Fibroblast of the conjunctiva (primary cell): ENCODE measurements around the gene SUPT4H1.

Experiments
- DNase-seq: peaks from one replicate; pipeline ENCODE4 v3.0.0-alpha.2; 2010; ENCODE audit warnings: low read depth

Gene SUPT4H1

DNA sequence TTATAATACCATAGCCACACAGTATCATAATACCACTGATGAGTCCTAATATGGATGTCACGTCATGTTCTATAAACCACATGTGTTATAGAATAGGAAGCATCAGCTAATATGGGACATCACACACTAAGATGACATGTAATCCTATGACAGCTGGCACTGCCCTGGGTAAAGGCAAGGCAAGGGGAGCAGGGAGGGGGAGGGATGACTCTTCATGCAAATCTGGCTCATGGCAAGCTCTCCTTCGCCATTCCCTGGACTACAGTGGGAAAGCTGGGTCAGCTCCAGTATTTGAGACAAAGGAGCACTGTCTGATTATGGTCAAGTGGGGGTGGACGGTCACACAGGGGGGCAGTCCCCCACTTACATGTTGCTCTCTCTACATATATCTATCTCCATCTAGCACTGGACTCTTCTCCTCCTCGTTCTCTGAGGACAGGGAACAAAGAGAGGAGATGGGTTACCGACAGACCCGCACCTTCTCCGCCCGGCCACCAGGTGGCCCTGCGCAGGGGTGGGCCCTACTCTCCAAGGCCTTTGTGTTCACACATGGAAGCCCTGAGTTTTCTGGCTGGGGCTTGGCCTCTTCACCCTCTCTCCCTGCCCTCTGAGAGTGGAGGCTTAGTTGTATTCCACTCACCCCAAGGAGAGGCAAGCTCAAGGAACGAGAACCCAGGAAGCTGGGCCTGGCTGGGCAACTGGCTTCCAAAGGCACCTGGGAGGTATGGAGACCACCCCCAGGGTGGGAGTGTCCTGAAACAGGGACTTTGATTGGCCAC lies 47.8 kb downstream of the SUPT4H1 start:
- DNase-seq = no peak

DNA sequence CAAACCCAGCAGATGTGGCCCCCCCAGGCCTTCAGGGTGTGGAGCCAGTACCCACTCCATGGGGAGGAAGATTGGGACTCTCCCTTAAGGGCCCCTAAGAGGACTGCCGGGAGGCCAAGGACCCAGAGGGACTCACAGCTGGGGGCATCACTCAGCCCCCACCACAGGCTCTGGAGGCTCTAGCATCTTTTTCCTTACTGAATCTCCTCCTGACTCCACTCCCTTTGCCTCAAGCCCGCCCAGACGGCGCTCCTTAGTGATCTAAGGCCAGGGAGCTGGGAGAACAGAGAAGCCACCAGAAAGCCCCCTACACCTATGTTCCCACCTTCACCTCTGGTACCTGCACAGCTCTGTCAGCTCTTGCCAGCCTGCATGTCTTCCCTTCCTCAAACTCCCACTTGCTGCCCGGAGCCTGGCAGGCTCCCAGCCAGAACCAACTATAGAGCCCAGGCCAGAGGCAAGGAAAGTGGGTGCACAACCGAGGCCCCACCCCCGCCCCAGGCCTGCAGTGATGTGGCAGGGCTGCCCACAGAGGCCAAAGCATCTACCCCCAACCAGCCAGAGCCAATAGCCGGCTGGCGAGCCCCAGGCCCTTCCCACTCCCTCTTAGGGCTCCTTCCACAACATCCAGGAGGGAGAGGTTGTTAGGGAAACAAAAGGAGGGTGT lies 48.9 kb downstream of the SUPT4H1 start:
- no peak for DNase-seq

DNA sequence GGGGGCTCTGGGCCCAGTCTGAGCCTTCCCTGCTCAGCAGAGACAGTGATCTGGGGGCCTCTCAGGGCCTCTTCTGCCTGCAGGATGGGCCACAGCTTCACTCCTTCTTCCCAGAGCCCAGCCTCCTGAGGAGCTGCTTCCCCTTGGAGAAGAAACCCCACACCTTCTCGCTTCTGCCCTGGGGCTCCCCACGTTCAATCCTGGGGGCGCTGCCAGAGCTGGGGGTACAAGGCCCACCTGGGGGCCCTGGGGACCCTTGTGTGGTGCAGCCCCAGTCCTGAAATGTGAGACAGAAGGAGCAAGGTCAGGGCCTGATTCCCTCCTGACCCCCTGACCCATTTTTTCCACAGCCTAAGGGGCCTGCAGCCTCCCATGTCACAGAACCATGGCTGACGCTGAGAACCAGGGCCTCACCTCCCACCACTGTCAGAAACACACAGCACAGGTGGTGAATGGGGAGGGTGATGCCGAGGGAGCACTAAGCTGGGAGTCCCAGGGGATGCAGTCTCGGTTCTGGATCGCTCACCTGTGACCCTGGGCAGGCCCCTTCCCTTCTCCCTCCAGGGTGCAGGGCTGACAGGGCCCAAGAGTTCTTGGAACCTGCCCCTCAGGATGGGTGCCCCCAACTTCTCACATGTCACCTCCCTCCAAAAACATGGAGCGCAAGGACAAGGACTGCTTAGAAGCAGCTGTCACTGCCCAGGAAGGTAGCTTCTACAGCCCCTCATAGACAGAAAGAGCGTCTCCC lies 49.7 kb downstream of the SUPT4H1 start:
- DNase-seq = no peak

DNA sequence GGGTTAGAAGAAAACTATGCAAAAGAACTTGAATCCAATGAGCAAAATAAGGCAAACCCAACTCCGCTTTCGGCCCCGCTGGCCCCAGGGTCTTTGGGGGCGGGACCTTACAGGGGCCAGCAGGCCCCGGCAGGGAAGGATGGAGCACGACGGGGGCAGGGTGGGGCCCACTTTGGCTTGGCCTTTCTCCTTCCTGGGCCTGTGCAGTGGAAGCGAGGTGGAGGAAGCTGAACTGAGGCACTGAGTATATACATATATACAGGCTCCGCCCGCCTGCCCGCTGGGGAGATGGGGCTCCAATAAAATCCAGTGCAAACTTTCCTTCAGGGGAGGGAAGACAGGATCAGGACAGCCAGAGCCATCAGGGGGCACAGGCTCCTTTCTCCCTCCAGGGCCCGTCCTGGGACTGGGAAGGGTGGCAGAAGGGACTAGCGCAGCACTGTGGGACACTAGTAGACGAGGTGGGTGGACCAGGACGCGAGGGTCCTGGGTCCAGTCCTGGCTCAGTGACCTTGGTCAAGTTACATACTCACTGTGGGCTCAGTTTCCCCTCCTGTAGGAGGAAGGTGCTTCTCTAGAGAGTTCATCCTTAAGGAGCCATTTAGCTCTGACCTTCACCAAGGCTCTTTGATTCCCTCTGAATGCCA lies 50.4 kb downstream of the SUPT4H1 start:
- DNase-seq = no peak

DNA sequence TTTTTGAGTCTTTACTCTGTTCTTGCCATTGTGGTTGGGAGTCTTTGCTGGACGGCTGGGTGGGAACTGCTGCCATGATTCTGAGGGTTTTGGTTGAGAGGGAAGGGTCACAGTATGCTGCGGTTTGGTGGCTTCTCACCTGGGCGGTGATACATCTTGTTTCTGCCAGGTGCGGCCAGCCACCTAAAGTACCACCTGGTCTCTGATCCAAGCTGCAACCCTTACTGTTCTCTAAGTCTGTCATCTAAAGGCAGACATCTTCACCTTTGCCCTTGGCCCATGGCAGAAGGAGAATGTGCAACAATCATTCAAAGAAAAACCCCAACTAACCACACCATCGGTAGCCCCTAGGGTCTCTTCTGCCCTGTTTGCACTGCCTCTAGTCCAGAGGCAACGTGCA lies 51.7 kb downstream of the SUPT4H1 start:
- no peak for DNase-seq
